LNCAP (cell line): ENCODE data around the gene SLC26A1.

Source experiments
- CTCF ChIP-seq: fragments of 450-650 bp; IDR thresholded peaks from 2 replicates; pipeline ENCODE4 v1.5.1; 2017; ENCODE audit warnings: mild to moderate bottlenecking

The SLC26A1 gene

GRCh38 chr4:958314-958665 is 34.9 kb downstream of the SLC26A1 start:
- TF ChIP-seq CTCF: no peak

GRCh38 chr4:957581-958313 is 35.5 kb downstream of the SLC26A1 start:
- TF ChIP-seq CTCF: no peak

- TF ChIP-seq CTCF: no peak
These were observed 36.0 kb downstream of the SLC26A1 start for GRCh38 chr4:957231-957580.

GRCh38 chr4:956531-957230 is 36.5 kb downstream of the SLC26A1 start:
- TF ChIP-seq CTCF: no peak

- no peak for TF ChIP-seq CTCF
These were observed 37.2 kb downstream of the SLC26A1 start for GRCh38 chr4:955931-956381.

GRCh38 chr4:955161-955921 is 37.9 kb downstream of the SLC26A1 start:
- TF ChIP-seq CTCF: no peak

GRCh38 chr4:954211-955020 is 38.8 kb downstream of the SLC26A1 start:
- TF ChIP-seq CTCF: no peak
